Measurements from ENCODE around the gene ATG9B. TPM values are rescaled to one million over a fixed set of nuclear protein-coding genes. Genes with fewer than 3 reads are reported as not detected.

The ATG9B gene
- total and polyA plus RNA-seq, 9 of the 15 experiments (the other 6 are each of a cell fraction or from before 2014, with no cell fraction given) = 0.29 to 8.0 (median 2.1) TPM

DNA sequence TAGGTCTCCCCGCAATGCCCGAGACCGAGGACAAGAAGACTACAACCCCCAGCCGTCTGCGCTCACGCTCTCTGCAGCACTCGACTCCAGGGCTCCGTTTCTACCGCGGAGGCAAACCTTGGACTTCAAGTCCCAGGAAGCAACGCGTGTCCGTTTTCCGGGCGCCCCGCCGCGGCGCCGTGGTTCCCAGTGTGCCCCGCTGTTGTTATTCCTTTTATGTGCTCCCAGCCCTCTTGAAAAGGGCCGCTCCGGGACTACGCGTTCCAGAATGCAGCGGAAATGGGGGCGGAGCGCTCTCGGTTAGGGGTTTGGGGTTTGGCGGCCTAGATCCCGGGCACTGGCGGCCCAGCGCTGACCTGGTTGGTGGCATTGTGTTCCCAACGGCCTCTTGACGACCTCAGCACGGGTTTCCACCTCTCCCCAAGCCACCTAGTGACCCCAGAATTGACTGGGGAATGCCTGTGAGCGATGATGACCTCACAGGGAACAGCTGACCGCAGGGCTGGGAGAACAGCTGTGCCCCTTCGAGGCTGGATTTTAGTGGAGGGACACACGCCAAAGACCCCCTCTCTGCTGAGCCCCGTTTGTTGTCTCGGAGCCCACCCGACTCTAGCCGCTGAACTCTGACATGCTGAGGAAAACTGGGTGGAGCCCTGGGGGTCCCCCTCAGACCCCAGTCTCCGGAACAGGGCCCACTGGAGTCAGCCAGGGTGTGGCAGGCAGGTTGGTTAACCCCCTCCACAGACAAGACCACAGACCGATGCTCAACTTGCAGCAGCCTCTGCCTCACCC, 33.9 kb upstream of the ATG9B start (continued):
- TF ChIP-seq, protein P1, sequence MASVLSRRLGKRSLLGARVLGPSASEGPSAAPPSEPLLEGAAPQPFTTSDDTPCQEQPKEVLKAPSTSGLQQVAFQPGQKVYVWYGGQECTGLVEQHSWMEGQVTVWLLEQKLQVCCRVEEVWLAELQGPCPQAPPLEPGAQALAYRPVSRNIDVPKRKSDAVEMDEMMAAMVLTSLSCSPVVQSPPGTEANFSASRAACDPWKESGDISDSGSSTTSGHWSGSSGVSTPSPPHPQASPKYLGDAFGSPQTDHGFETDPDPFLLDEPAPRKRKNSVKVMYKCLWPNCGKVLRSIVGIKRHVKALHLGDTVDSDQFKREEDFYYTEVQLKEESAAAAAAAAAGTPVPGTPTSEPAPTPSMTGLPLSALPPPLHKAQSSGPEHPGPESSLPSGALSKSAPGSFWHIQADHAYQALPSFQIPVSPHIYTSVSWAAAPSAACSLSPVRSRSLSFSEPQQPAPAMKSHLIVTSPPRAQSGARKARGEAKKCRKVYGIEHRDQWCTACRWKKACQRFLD (CRISPR knock-in tag; IDR thresholded peaks at IDR 0.05) = peak; percentile 72
- TF ChIP-seq NR2F6 (CRISPR knock-in tag; IDR thresholded peaks at IDR 0.05) = peak; percentile 4; the same call in 1 of the 2 replicates
- TF ChIP-seq ZNF830 (CRISPR knock-in tag; IDR thresholded peaks at IDR 0.05) = peak; percentile 61; the same call in 1 of the 2 replicates
- TF ChIP-seq, protein P2, sequence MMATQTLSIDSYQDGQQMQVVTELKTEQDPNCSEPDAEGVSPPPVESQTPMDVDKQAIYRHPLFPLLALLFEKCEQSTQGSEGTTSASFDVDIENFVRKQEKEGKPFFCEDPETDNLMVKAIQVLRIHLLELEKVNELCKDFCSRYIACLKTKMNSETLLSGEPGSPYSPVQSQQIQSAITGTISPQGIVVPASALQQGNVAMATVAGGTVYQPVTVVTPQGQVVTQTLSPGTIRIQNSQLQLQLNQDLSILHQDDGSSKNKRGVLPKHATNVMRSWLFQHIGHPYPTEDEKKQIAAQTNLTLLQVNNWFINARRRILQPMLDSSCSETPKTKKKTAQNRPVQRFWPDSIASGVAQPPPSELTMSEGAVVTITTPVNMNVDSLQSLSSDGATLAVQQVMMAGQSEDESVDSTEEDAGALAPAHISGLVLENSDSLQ (IDR thresholded peaks at IDR 0.05) = peak; percentile 4
- 0 out of 4 replicates have a peak, but pooled peaks of 1 of the 2 experiments have one; percentile 7 for TF ChIP-seq RAD21 (CRISPR knock-in tag; conservative IDR thresholded peaks at IDR 0.05 in 1 of 2, IDR thresholded peaks at IDR 0.05 in 1 of 2)
- TF ChIP-seq, protein P3, sequence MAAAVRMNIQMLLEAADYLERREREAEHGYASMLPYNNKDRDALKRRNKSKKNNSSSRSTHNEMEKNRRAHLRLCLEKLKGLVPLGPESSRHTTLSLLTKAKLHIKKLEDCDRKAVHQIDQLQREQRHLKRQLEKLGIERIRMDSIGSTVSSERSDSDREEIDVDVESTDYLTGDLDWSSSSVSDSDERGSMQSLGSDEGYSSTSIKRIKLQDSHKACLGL (CRISPR knock-in tag; IDR thresholded peaks at IDR 0.05; ENCODE audit: borderline replicate concordance, poor library complexity, severe bottlenecking) = no peak
- TF ChIP-seq ZNF232 (CRISPR knock-in tag; IDR thresholded peaks at IDR 0.05) = no peak
- peak in 1 of 2 experiments; percentile 66; a peak in 1 of 4 replicates for TF ChIP-seq RCOR1 (IDR thresholded peaks at IDR 0.05; ENCODE audit: borderline replicate concordance in 1 of 2, low read depth in 2 of 2, low read length in 2 of 2)
- peak; percentile 44; the same call in 1 of the 2 replicates for TF ChIP-seq MAX (CRISPR knock-in tag; IDR thresholded peaks at IDR 0.05)
- peak; percentile 67 for TF ChIP-seq HNRNPLL (IDR thresholded peaks at IDR 0.05; ENCODE audit: low read depth, low read length, poor library complexity, severe bottlenecking)
- TF ChIP-seq ZNF277 (CRISPR knock-in tag; IDR thresholded peaks at IDR 0.05; ENCODE audit: borderline replicate concordance) = no peak
- no peak; the same call in 1 of the 2 replicates for TF ChIP-seq ATF6 (CRISPR knock-in tag; IDR thresholded peaks at IDR 0.05)
- TF ChIP-seq SP2 (IDR thresholded peaks at IDR 0.05; ENCODE audit: extremely low read depth, low read depth, low read length, poor library complexity, severe bottlenecking) = no peak
- peak; percentile 88; the same call in 1 of the 2 replicates for TF ChIP-seq FOXK1 (CRISPR knock-in tag; IDR thresholded peaks at IDR 0.05; ENCODE audit: borderline replicate concordance)
- TF ChIP-seq, protein P4, sequence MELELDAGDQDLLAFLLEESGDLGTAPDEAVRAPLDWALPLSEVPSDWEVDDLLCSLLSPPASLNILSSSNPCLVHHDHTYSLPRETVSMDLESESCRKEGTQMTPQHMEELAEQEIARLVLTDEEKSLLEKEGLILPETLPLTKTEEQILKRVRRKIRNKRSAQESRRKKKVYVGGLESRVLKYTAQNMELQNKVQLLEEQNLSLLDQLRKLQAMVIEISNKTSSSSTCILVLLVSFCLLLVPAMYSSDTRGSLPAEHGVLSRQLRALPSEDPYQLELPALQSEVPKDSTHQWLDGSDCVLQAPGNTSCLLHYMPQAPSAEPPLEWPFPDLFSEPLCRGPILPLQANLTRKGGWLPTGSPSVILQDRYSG (tag; conservative IDR thresholded peaks at IDR 0.05; ENCODE audit: low read depth) = 0 out of 2 replicates have a peak, but pooled peaks have one; percentile 84
- TF ChIP-seq CXXC5 (CRISPR knock-in tag; IDR thresholded peaks at IDR 0.05) = peak; percentile 95
- no peak for TF ChIP-seq MED1 (CRISPR knock-in tag; IDR thresholded peaks at IDR 0.05; ENCODE audit: borderline replicate concordance)
